Stimulated activated CD4-positive, alpha-beta T cell treated with anti-CD3 and anti-CD28 coated beads, Interleukin-4, amount 100 ng/mL, for 1 hour (primary cell): ENCODE data around the gene ESYT1.

Experiments used
- DNase-seq: peaks from one replicate; pipeline ENCODE4 v3.0.0-alpha.2; 2020

Gene ESYT1

DNA sequence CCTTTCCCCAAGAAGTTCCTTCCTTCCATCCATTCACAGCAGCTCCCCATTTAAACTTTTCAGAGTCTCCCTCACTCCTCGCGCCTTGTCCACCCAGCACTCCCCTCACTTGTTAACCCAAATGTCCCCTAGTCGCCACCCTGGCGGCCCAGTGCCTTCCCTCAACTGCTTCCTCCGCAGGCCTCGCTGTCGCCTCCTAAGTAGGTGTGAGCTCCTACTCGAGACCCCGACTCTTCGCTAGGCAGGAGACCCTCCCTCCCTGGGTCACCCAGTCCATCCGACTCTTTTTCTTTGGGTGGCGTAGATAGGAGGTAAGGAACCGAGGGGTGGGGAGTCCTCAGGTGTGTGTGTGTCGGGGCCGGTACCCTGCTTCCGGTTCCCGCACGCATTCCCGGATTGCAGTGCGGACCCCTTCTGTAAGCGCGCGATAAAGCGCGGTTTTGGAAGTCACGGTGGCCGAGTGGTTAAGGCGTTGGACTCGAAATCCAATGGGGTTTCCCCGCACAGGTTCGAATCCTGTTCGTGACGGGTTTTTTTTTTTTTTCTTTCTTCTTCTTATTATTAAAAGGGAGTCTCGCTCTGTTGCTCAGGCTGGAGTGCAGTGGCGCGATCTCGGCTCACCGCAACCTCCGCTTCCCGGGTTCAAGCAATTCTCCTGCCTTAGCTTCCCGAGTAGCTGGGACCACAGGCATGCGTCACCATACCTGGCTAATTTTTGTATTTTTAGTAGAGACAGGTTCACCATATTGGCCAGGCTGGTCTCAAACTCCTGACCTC is 62.0 kb downstream of the ESYT1 start:
- DNase-seq = peak; percentile 84

DNA sequence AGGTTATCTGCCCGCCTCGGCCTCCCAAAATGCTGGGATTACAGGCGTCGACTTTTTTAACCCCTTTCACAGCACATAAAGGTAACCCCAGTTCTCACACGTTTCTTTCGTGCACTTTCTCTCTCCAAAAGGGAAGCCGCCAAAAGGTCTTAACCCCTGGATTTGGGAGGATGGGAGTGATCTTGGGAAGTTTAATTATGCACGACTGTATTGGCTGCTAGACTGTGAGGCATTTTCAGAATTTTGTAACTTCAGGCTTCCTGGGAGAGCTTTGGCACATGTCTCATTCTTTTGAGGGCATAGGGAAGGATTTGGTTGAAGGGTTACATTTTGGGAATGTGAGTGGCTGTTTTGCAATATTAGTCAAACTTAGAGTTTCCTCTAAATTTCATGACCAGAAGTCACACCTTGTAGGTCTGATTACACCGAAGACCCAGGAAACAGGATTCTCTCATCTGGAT is 62.7 kb downstream of the ESYT1 start:
- no peak for DNase-seq

DNA sequence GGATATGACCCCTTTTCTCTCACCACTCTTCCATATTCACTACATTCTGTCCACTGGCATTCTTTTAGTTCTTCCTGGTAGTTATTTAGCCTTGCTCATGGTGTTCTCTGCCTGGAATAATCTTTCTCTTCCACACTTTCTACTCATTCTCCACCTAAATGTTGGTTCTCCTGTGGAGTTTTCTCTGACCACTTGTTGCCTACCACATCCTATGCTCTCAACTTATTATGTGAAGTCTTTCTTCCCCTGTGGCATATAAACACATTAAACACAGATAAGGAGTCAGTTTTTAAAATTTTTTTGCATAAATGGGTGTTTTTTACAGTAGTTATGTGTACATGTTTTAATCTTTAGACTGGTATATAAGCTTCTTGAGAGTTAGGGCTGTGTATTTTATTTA is 64.5 kb downstream of the ESYT1 start:
- DNase-seq = no peak

DNA sequence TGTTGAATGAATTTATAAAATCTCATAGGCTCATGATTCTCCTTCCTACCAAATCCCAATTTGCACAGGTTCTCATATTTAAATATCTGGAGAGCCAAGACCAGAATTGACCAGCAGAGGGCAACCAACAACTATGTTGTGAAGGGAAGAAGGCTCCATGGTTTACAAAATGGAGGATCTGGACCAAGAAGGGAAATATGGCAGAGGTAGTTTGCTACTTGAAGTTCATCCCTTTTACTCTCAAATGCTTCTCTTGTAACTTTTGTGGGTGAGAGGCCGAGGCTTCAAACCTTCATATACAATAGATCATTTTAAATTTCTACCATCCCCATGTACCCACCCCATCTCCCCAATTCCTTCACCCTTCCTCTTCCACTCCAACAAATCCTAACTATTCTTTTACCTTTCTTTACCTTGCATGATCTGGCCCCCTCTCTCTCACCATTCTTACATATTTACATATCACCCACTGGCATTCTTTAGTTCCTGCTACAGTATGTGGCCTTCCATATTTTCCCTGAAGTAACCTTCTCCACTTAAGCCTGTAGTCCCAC is 65.0 kb downstream of the ESYT1 start:
- DNase-seq = peak; percentile 60
